ENCODE results near the gene PLA2G4D.

- TF ChIP-seq TCF12 (IDR thresholded peaks at IDR 0.05; ENCODE audit: low read depth, low read length) (no peak), CTCF (IDR thresholded peaks at IDR 0.05 in 2 of 3, conservative IDR thresholded peaks at IDR 0.05 in 1 of 3; ENCODE audit: control insufficient read depth in 2 of 3, extremely low read depth in 1 of 3, insufficient read depth in 1 of 3, low read depth in 3 of 3, low read length in 3 of 3) (no peak), EP300 (IDR thresholded peaks at IDR 0.05; ENCODE audit: borderline replicate concordance in 1 of 2, control insufficient read depth in 1 of 2, low read depth in 2 of 2, low read length in 2 of 2) (no peak), NKRF (conservative IDR thresholded peaks at IDR 0.05) (no peak), ASH2L (IDR thresholded peaks at IDR 0.05; ENCODE audit: borderline replicate concordance, low read depth) (no peak), FOXK2 (IDR thresholded peaks at IDR 0.05) (no peak), POLR2A (IDR thresholded peaks at IDR 0.05; ENCODE audit: low read depth, low read length) (no peak), NFYA (IDR thresholded peaks at IDR 0.05; ENCODE audit: borderline replicate concordance, low read depth, low read length) (no peak), CEBPB (IDR thresholded peaks at IDR 0.05; ENCODE audit: borderline replicate concordance in 1 of 2, low read depth in 2 of 2, low read length in 2 of 2) (no peak)
These were observed 14.0 kb downstream of the PLA2G4D start for GRCh38 chr15:42080186-42080918.

Data from GM12878 (cell line).